ENCODE measurements around the gene RNF44.

Gene RNF44

DNA sequence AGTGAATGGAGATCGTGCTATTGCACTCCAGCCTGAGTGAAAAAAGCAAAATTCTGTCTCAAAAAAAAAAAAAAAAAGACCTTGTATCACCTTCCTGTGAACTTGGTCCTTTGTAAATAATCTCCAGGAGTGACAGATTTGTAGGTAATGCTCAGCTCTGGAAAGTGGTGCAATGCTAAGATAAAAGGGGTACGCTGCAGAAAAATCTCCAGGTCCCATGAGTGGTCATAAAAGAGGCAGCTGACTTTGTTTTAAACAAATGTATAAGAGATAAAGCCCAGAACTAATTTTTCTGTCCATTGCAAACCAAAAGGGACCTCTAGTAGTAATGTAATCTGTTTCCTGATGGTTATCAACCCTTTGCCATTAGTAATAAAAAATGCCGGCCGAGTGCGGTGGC, 33.7 kb downstream of the RNF44 start:
- TF ChIP-seq, protein P1, sequence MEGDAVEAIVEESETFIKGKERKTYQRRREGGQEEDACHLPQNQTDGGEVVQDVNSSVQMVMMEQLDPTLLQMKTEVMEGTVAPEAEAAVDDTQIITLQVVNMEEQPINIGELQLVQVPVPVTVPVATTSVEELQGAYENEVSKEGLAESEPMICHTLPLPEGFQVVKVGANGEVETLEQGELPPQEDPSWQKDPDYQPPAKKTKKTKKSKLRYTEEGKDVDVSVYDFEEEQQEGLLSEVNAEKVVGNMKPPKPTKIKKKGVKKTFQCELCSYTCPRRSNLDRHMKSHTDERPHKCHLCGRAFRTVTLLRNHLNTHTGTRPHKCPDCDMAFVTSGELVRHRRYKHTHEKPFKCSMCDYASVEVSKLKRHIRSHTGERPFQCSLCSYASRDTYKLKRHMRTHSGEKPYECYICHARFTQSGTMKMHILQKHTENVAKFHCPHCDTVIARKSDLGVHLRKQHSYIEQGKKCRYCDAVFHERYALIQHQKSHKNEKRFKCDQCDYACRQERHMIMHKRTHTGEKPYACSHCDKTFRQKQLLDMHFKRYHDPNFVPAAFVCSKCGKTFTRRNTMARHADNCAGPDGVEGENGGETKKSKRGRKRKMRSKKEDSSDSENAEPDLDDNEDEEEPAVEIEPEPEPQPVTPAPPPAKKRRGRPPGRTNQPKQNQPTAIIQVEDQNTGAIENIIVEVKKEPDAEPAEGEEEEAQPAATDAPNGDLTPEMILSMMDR (IDR thresholded peaks at IDR 0.05; ENCODE audit: low read depth, low read length), result no peak
- Histone ChIP-seq H3K36me3 (peaks cover 79% of the 10 kb centered on the region), H3K27me3 (no peaks in the 10 kb centered on the region), H3K9me3 (no peaks in the 10 kb centered on the region), H3K4me3 (ENCODE audit: low read depth, low read length) (no peak overlapping the region), H3K4me1 (no peaks in the 10 kb centered on the region; the same call in 1 of the 2 replicates)
- DNase-seq, result no peak

DNA sequence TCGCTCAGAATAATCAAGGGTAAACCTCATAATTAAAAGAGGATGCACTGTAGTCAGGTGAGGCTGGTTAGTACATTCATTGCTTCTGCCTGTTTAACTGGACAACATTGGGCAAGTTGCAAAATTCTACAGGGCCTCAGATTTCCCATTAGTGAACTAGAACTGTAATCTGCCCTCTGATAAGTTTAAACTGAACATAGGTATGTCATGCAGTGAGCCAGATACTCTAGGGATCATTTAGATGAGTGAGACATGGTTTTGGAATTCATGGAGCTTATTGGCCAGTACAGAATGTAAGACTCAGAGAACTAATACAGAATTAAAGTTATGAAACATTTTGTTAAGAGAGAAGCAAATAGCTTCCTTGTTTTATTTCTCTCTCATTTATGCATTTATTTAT, 35.9 kb downstream of the RNF44 start:
- H3K36me3 ChIP-seq, result peaks cover 83% of the 10 kb centered on the region
- DNase-seq, result no peak

DNA sequence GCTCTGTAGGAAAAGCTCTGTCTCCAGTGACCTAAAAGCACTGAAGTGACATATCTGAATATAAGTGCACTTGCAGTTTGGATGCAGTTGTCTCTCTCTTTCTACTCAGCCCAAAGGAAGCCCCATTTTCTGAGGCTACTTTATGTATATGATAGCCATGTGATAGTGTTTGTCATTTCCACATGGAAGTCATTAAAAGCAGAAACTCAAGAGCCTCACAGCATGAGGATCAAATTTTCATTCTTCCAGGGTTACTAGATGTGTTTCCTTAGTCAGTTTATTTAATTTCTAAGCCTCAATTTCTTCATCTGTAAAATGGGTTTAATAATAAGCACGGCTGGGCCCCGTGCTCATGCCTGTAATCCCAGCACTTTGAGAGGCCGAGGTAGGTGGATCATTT, 36.7 kb downstream of the RNF44 start:
- TF ChIP-seq, protein P1 (IDR thresholded peaks at IDR 0.05; ENCODE audit: low read depth, low read length), result no peak
- DNase-seq, result no peak
- Histone ChIP-seq H3K9me3 (no peaks in the 10 kb centered on the region), H3K36me3 (peaks cover 85% of the 10 kb centered on the region), H3K27me3 (no peaks in the 10 kb centered on the region), H3K4me1 (no peaks in the 10 kb centered on the region; the same call in 1 of the 2 replicates), H3K4me3 (ENCODE audit: low read depth, low read length) (no peak overlapping the region)

More for the DNA sequence above, 35.9 kb downstream of the RNF44 start:
- TF ChIP-seq, protein P1 (IDR thresholded peaks at IDR 0.05; ENCODE audit: low read depth, low read length), result no peak
- Histone ChIP-seq H3K9me3 (no peaks in the 10 kb centered on the region), H3K4me1 (no peaks in the 10 kb centered on the region; the same call in 1 of the 2 replicates), H3K27me3 (no peaks in the 10 kb centered on the region), H3K4me3 (ENCODE audit: low read depth, low read length) (no peak overlapping the region)

GRCh38 chr5:176499273-176499672, 37.9 kb downstream of the RNF44 start:
- no peak overlapping the region for H3K4me3 ChIP-seq (ENCODE audit: low read depth, low read length)
- peaks cover 89% of the 10 kb centered on the region for H3K36me3 ChIP-seq
- no peaks in the 10 kb centered on the region; the same call in 1 of the 2 replicates for H3K4me1 ChIP-seq
- H3K9me3 ChIP-seq, result no peaks in the 10 kb centered on the region
- DNase-seq, result no peak
- TF ChIP-seq, protein P1 (IDR thresholded peaks at IDR 0.05; ENCODE audit: low read depth, low read length), result no peak
- no peaks in the 10 kb centered on the region for H3K27me3 ChIP-seq

DNA sequence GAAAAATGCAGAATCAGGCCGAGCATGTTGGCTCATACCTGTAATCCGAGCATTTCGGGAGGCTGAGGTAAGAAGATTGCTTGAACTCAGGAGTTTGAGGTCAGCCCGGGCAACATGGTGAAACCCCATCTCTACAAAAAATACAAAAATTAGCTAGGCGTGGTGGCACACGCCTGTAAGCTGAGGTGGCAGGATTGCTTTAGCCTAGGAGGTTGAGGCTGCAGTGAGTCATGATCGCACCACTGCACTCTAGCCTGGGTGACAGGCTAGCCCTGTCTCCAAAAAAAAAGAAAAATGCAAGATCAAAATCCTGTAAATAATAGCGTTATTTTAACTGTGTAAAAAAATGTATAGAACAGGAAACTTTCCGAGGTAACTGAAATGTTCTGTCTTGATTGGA, 39.4 kb downstream of the RNF44 start:
- TF ChIP-seq, protein P1 (IDR thresholded peaks at IDR 0.05; ENCODE audit: low read depth, low read length), result no peak
- no peak for DNase-seq

GRCh38 chr5:176492431-176492830, 44.8 kb downstream of the RNF44 start:
- DNase-seq, result no peak

More for the DNA sequence above, 39.4 kb downstream of the RNF44 start:
- Histone ChIP-seq H3K4me1 (no peaks in the 10 kb centered on the region), H3K36me3 (peaks cover 90% of the 10 kb centered on the region), H3K4me3 (ENCODE audit: low read depth, low read length) (no peak overlapping the region), H3K9me3 (no peaks in the 10 kb centered on the region), H3K27me3 (no peaks in the 10 kb centered on the region)

More at GRCh38 chr5:176492431-176492830, 44.8 kb downstream of the RNF44 start:
- TF ChIP-seq, protein P1 (IDR thresholded peaks at IDR 0.05; ENCODE audit: low read depth, low read length), result no peak
- Histone ChIP-seq H3K9me3 (no peaks in the 10 kb centered on the region), H3K27me3 (no peaks in the 10 kb centered on the region), H3K4me1 (no peaks in the 10 kb centered on the region), H3K4me3 (ENCODE audit: low read depth, low read length) (no peak overlapping the region), H3K36me3 (peaks cover 92% of the 10 kb centered on the region)

All from BE2C (cell line).